ENCODE measurements around the gene DCLK1. TPM values are rescaled to one million over a fixed set of nuclear protein-coding genes. Genes with fewer than 3 reads are reported as not detected.
"Not testable (repeated sequence)": the region's sequence is repeated elsewhere in the genome, so short reads cannot be mapped to it uniquely, and the experiment has no call there.

DCLK1 gene
- total RNA-seq, 1 experiment from 2014 or later, result 1.4 TPM

DNA sequence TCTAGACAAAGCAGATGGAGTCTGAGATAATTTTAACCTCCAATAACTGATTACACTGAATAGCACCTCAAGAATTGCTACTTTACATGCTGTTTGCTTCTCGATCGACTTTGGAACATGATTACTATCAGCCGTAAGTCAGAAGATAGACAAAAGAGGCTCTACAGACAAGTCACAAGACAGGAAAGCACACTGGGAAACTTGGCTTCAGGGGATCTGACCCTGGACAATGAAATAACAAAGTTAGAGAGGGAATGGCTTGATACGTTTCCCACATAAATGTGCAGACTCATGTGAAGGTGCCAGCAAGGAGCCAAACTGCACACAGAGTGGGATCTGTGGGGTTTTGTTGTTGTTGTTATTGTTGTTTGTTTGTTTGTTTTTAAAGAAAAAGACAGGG is 28.5 kb downstream of the DCLK1 start:
- H3K9me3 ChIP-seq (ENCODE audit: insufficient read depth, low read depth), result no peaks in the 10 kb centered on the region
- ChIA-PET POLR2A (ENCODE audit: unreplicated experiment) (interaction anchor here (0.6 kb wide), 1 partner anchor 811 kb away, joined by 4 read pairs; no protein-coding TSS in a partner anchor), CTCF (no interaction called here)
- no peak overlapping the region for H3K4me3 ChIP-seq
- DNase-seq, result no peak
- H3K27me3 ChIP-seq (ENCODE audit: insufficient read depth, low read depth), result no peaks in the 10 kb centered on the region
- H3K9me2 ChIP-seq (ENCODE audit: insufficient read depth), result 0 out of 2 replicates have a peak, but pooled peaks cover 5% of the 10 kb centered on the region
- H3K27ac ChIP-seq, result no peak overlapping the region
- intact Hi-C loops (cut with micrococcal nuclease; ENCODE audit: unreplicated experiment), result no loop called here
- no peaks in the 10 kb centered on the region for H3F3A ChIP-seq (ENCODE audit: insufficient read depth, low read depth)
- H3K4me2 ChIP-seq, result no peak overlapping the region
- H2AFZ ChIP-seq, result no peak overlapping the region
- TF ChIP-seq CTCF (conservative IDR thresholded peaks at IDR 0.05) (no peak), EZH2 (IDR thresholded peaks at IDR 0.05; ENCODE audit: low read depth) (no peak)
- no peaks in the 10 kb centered on the region for H3K4me1 ChIP-seq (replicated peaks; ENCODE audit: insufficient read depth)
- H3K79me2 ChIP-seq (ENCODE audit: low read depth), result no peaks in the 10 kb centered on the region
- no peaks in the 10 kb centered on the region for H3K36me3 ChIP-seq (ENCODE audit: low read depth)
- no TSS peak for BruUV-seq (replicated peaks)
- H4K20me1 ChIP-seq (ENCODE audit: insufficient read depth), result no peaks in the 10 kb centered on the region

GRCh38 chr13:36101907-36102306 is 29.3 kb downstream of the DCLK1 start:
- POLR2A ChIA-PET (ENCODE audit: unreplicated experiment); H3K27ac ChIP-seq; CTCF ChIA-PET; H3K9me3 ChIP-seq (ENCODE audit: insufficient read depth, low read depth); H3K79me2 ChIP-seq (ENCODE audit: low read depth); H3K27me3 ChIP-seq (ENCODE audit: insufficient read depth, low read depth); H3F3A ChIP-seq (ENCODE audit: insufficient read depth, low read depth); H3K4me2 ChIP-seq; H3K36me3 ChIP-seq (ENCODE audit: low read depth); H3K4me3 ChIP-seq; H4K20me1 ChIP-seq (ENCODE audit: insufficient read depth); DNase-seq; H3K4me1 ChIP-seq (replicated peaks; ENCODE audit: insufficient read depth); BruUV-seq (replicated peaks); H2AFZ ChIP-seq; H3K9me2 ChIP-seq (ENCODE audit: insufficient read depth); intact Hi-C loops (cut with micrococcal nuclease; ENCODE audit: unreplicated experiment): not testable (repeated sequence)

GRCh38 chr13:36101157-36101556 is 30.0 kb downstream of the DCLK1 start:
- CTCF ChIA-PET, result no interaction called here
- no peaks in the 10 kb centered on the region for H3F3A ChIP-seq (ENCODE audit: insufficient read depth, low read depth)
- no peaks in the 10 kb centered on the region for H4K20me1 ChIP-seq (ENCODE audit: insufficient read depth)
- intact Hi-C loops (cut with micrococcal nuclease; ENCODE audit: unreplicated experiment), result no loop called here
- H3K9me2 ChIP-seq (ENCODE audit: insufficient read depth), result 0 out of 2 replicates have a peak, but pooled peaks cover 2% of the 10 kb centered on the region
- TF ChIP-seq CTCF (conservative IDR thresholded peaks at IDR 0.05) (no peak), EZH2 (IDR thresholded peaks at IDR 0.05; ENCODE audit: low read depth) (no peak)
- H3K4me3 ChIP-seq, result no peak overlapping the region
- no TSS peak for BruUV-seq (replicated peaks)
- no peak overlapping the region for H2AFZ ChIP-seq
- H3K36me3 ChIP-seq (ENCODE audit: low read depth), result no peaks in the 10 kb centered on the region
- H3K4me1 ChIP-seq (replicated peaks; ENCODE audit: insufficient read depth), result no peaks in the 10 kb centered on the region
- H3K27ac ChIP-seq, result no peak overlapping the region
- DNase-seq, result no peak
- POLR2A ChIA-PET (ENCODE audit: unreplicated experiment), result no interaction called here
- H3K9me3 ChIP-seq (ENCODE audit: insufficient read depth, low read depth), result no peaks in the 10 kb centered on the region
- no peaks in the 10 kb centered on the region for H3K79me2 ChIP-seq (ENCODE audit: low read depth)
- no peaks in the 10 kb centered on the region for H3K27me3 ChIP-seq (ENCODE audit: insufficient read depth, low read depth)
- H3K4me2 ChIP-seq, result no peak overlapping the region

GRCh38 chr13:36098080-36098479 is 33.1 kb downstream of the DCLK1 start:
- no peaks in the 10 kb centered on the region for H3K79me2 ChIP-seq (ENCODE audit: low read depth)
- no TSS peak for BruUV-seq (replicated peaks)
- no peaks in the 10 kb centered on the region for H3F3A ChIP-seq (ENCODE audit: insufficient read depth, low read depth)
- no peak for DNase-seq
- ChIA-PET CTCF (no interaction called here), POLR2A (ENCODE audit: unreplicated experiment) (no interaction called here)
- H2AFZ ChIP-seq, result no peak overlapping the region
- intact Hi-C loops (cut with micrococcal nuclease; ENCODE audit: unreplicated experiment), result no loop called here
- no peaks in the 10 kb centered on the region for H4K20me1 ChIP-seq (ENCODE audit: insufficient read depth)
- H3K27me3 ChIP-seq (ENCODE audit: insufficient read depth, low read depth), result no peaks in the 10 kb centered on the region
- H3K9me2 ChIP-seq (ENCODE audit: insufficient read depth), result no peaks in the 10 kb centered on the region
- no peak for TF ChIP-seq CTCF (conservative IDR thresholded peaks at IDR 0.05)
- no peak for TF ChIP-seq EZH2 (IDR thresholded peaks at IDR 0.05; ENCODE audit: low read depth)
- no peak overlapping the region for H3K4me2 ChIP-seq
- no peak overlapping the region for H3K27ac ChIP-seq
- H3K36me3 ChIP-seq (ENCODE audit: low read depth), result no peaks in the 10 kb centered on the region
- H3K4me1 ChIP-seq (replicated peaks; ENCODE audit: insufficient read depth), result no peaks in the 10 kb centered on the region
- H3K4me3 ChIP-seq, result no peak overlapping the region
- no peaks in the 10 kb centered on the region for H3K9me3 ChIP-seq (ENCODE audit: insufficient read depth, low read depth)
